ENCODE data around the gene TMEM176A.
"Not testable (repeated sequence)": the region's sequence is repeated elsewhere in the genome, so short reads cannot be mapped to it uniquely, and the experiment has no call there.

The TMEM176A gene

GRCh38 chr7:150788474-150789269 is 11.9 kb upstream of the TMEM176A start:
- no peak for DNase-seq (ENCODE audit: low spot score)

GRCh38 chr7:150790416-150791075 is 10.0 kb upstream of the TMEM176A start:
- no peak for DNase-seq (ENCODE audit: low spot score)

GRCh38 chr7:150791304-150791703 is 9.3 kb upstream of the TMEM176A start:
- DNase-seq (ENCODE audit: low spot score) = no peak

- no peak for DNase-seq (ENCODE audit: low spot score)
Measured at GRCh38 chr7:150791746-150792452, 8.7 kb upstream of the TMEM176A start.

GRCh38 chr7:150793569-150794238 is 6.9 kb upstream of the TMEM176A start:
- no peak for DNase-seq (ENCODE audit: low spot score)

- DNase-seq (ENCODE audit: low spot score) = no peak
Measured at GRCh38 chr7:150797661-150798060, 2.9 kb upstream of the TMEM176A start.

GRCh38 chr7:150799156-150799555 is 1.4 kb upstream of the TMEM176A start:
- DNase-seq (ENCODE audit: low spot score) = no peak

GRCh38 chr7:150799741-150800580 is 608 bp upstream of the TMEM176A start, which contains the start of gene TMEM176B:
Gene TMEM176B (minus strand): TSS chr7:150800364. CDS start chr7:150796569, 3,795 bp downstream.
- no peak for DNase-seq (ENCODE audit: low spot score)

- no peak for DNase-seq (ENCODE audit: low spot score)
Measured at GRCh38 chr7:150801242-150801945, 825 bp downstream of the TMEM176A start.

GRCh38 chr7:150801946-150802771 is 1.6 kb downstream of the TMEM176A start:
- DNase-seq (ENCODE audit: low spot score) = no peak

GRCh38 chr7:150803161-150803860 is 2.7 kb downstream of the TMEM176A start:
- DNase-seq (ENCODE audit: low spot score) = no peak

GRCh38 chr7:150804802-150805201 is 4.2 kb downstream of the TMEM176A start:
- DNase-seq (ENCODE audit: low spot score) = no peak

- DNase-seq (ENCODE audit: low spot score) = no peak
Measured at GRCh38 chr7:150805864-150806263, 5.3 kb downstream of the TMEM176A start.

GRCh38 chr7:150806454-150806853 is 5.9 kb downstream of the TMEM176A start:
- no peak for DNase-seq (ENCODE audit: low spot score)

- no peak for DNase-seq (ENCODE audit: low spot score)
Measured at GRCh38 chr7:150806863-150807262, 6.3 kb downstream of the TMEM176A start.

- not testable (repeated sequence) for DNase-seq (ENCODE audit: low spot score)
Measured at GRCh38 chr7:150807616-150808438, 7.3 kb downstream of the TMEM176A start.

- no peak for DNase-seq (ENCODE audit: low spot score)
Measured at GRCh38 chr7:150814328-150815001, 13.9 kb downstream of the TMEM176A start.

- DNase-seq (ENCODE audit: low spot score) = no peak
Measured at GRCh38 chr7:150818971-150819370, 18.4 kb downstream of the TMEM176A start.

All from LoVo (cell line).